ENCODE results near the gene POC1A. TPM values are rescaled to one million over a fixed set of nuclear protein-coding genes. Genes with fewer than 3 reads are reported as not detected.

POC1A gene
- 7.9 to 9.4 TPM (median 8.7 TPM) in 3 replicates for total RNA-seq

DNA sequence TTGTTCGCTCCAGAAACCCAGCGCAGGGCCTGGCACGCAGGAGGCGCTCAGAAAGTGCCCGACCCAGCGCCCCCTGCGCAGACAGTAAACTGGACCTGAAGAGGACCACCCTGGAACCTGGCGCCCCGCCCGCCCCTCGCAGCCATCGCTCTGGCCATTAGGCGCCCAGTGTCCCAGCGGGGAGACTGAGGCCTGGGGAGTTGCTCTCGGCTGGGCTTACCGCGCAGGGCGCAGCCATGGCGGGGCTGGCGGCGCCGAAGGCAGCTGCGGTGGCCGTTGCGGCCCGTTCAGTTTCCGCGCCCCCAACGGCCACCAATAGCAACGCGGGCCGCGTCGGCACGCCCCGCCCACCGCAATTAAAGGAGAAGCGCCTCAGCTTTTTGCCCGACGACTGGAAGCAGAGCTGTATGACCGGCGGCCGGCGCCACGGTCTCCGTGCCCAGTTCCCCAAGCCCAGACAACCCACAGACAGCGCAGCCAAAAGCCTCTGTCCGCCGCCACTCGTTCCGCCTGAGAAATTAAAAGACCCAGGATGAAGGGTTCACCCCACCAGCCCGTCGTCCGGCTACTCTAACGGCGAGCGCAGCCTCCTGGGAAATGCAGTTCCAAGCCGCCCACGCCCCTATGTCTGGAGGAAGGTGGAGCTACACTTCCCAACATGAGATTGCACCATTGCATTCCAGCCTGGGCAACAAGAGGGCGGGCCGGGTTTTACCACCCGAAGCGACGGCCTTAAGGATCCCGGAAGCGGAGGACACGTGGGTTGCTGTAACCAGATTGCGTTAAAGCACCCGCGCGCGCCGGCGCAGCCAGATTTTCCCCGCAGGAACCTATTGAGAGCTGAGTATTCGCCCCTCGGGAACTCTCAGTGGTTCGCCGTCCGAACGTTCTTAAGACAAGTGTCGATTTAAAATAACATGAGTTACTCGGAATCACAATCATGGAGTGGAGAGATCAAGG, at the start of gene POC1A:
TSS of gene POC1A (minus strand) at position 289 of the 960 bp plus-strand sequence. CDS start at position 238, 51 bp downstream.
- H3K27ac Mint-ChIP-seq = peak within 1 kb of the TSS; percentile 97
- H3K27me3 Mint-ChIP-seq (ENCODE audit: low read depth) = no peaks in the 10 kb centered on the region
- peaks cover 14% of the 10 kb centered on the region for H3K4me1 Mint-ChIP-seq
- peak within 1 kb of the TSS; percentile 93 for H3K4me3 Mint-ChIP-seq
- TF ChIP-seq, protein P1, sequence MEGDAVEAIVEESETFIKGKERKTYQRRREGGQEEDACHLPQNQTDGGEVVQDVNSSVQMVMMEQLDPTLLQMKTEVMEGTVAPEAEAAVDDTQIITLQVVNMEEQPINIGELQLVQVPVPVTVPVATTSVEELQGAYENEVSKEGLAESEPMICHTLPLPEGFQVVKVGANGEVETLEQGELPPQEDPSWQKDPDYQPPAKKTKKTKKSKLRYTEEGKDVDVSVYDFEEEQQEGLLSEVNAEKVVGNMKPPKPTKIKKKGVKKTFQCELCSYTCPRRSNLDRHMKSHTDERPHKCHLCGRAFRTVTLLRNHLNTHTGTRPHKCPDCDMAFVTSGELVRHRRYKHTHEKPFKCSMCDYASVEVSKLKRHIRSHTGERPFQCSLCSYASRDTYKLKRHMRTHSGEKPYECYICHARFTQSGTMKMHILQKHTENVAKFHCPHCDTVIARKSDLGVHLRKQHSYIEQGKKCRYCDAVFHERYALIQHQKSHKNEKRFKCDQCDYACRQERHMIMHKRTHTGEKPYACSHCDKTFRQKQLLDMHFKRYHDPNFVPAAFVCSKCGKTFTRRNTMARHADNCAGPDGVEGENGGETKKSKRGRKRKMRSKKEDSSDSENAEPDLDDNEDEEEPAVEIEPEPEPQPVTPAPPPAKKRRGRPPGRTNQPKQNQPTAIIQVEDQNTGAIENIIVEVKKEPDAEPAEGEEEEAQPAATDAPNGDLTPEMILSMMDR (IDR thresholded peaks at IDR 0.05; ENCODE audit: unreplicated experiment) = no peak
- no peaks in the 10 kb centered on the region for H3K9me3 Mint-ChIP-seq
- H3K36me3 Mint-ChIP-seq = no peaks in the 10 kb centered on the region
- DNase-seq (ENCODE audit: low spot score in 2 of 2, unreplicated experiment in 2 of 2) = peak; percentile 83 to 91

DNA sequence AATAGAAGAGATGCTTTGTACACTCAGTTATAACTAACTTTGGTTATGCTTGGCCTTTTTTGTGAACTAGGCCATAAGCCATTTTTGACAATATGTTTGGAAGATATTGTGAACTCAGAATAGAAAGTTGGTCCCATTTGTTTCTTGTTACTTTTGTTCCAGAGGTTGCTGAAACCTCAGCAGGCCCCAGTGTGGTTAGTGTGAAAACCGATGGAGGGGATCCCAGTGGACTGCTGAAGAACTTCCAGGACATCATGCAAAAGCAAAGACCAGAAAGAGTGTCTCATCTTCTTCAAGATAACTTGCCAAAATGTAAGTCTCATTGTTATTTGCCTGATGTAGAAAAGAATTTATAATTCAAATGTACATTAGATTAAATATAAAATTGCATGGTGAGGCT, 49.5 kb upstream of the POC1A start:
- Mint-ChIP-seq H3K27me3 (ENCODE audit: low read depth) (no peaks in the 10 kb centered on the region), H3K4me1 (peaks cover 10% of the 10 kb centered on the region), H3K4me3 (no peak overlapping the region), H3K9me3 (peaks cover 3% of the 10 kb centered on the region), H3K27ac (no peak overlapping the region), H3K36me3 (peaks cover 64% of the 10 kb centered on the region)
- no peak for DNase-seq (ENCODE audit: low spot score in 2 of 2, unreplicated experiment in 2 of 2)
- TF ChIP-seq, protein P1 (IDR thresholded peaks at IDR 0.05; ENCODE audit: unreplicated experiment) = no peak

DNA sequence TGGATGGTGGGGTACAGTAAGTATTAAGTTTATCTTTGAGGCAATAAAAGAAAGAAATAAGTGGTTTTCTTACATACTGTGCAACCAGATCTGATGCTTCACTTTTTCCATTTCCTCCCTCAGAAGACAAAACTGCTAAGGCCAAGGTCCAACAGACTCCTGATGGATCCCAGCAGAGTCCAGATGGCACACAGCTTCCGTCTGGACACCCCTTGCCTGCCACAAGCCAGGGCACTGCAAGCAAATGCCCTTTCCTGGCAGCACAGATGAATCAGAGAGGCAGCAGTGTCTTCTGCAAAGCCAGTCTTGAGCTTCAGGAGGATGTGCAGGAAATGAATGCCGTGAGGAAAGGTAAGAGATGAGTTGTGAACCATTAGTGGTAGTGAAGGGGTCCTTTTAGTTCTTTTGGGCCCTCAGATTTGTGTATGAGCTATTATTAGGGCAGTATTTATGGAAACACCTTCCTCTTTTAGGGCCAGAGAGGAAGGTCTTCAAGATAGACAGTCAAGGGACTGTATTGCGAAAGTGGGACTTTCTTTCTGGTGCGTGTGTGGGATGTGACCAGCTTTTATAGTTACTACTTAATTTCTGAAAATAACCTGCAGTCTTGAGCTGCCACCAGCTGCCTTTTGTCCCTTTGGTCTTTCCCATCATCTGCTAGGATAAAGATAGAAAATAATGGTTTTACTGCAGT, 48.3 kb upstream of the POC1A start:
- no peaks in the 10 kb centered on the region for H3K27me3 Mint-ChIP-seq (ENCODE audit: low read depth)
- DNase-seq (ENCODE audit: low spot score in 2 of 2, unreplicated experiment in 2 of 2) = no peak
- H3K9me3 Mint-ChIP-seq = peaks cover 3% of the 10 kb centered on the region
- H3K36me3 Mint-ChIP-seq = peaks cover 52% of the 10 kb centered on the region
- no peak overlapping the region for H3K27ac Mint-ChIP-seq
- H3K4me1 Mint-ChIP-seq = peaks cover 15% of the 10 kb centered on the region
- no peak overlapping the region for H3K4me3 Mint-ChIP-seq
- TF ChIP-seq, protein P1 (IDR thresholded peaks at IDR 0.05; ENCODE audit: unreplicated experiment) = no peak

DNA sequence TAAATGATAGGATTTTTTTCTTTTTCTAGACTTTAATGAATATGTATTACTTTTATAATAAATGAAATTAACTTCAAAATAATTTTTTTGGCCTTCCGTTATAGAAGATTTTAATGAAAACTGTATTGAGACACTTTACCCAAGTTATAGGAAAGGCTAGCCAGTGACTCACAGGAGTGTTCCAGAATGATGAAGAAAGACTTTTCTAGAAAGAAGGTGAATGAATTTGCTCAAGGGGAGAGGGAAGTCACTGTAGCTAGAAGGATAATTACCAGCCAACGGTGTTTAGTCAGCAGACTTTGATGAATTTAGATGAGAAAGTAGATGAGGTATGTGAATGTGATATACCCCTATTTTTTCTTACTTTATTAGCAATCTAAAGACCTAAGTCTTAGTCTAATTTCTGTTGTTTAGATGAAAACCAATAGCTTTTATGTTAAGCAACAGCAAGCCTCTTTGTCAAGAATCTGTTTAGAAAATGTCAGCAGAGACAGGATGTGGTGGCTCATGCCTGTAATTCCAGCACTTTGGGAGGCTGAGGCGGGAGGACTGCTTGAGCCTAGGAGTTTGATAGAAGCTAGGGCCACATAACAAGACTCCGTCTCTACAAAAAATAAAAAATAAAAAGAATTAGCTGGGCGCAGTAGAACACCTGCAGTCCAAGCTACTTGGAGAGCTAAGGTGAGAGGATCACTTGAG, 46.9 kb upstream of the POC1A start:
- Mint-ChIP-seq H3K27ac (no peak overlapping the region), H3K36me3 (peaks cover 42% of the 10 kb centered on the region), H3K27me3 (ENCODE audit: low read depth) (no peaks in the 10 kb centered on the region), H3K4me3 (no peak overlapping the region), H3K9me3 (peaks cover 3% of the 10 kb centered on the region), H3K4me1 (peaks cover 23% of the 10 kb centered on the region)
- DNase-seq (ENCODE audit: low spot score in 2 of 2, unreplicated experiment in 2 of 2) = no peak
- TF ChIP-seq, protein P1 (IDR thresholded peaks at IDR 0.05; ENCODE audit: unreplicated experiment) = no peak

Data from mesothelial cell of epicardium (in vitro differentiated cells).